ENCODE data around the gene C16orf74. TPM values are rescaled to one million over a fixed set of nuclear protein-coding genes. Genes with fewer than 3 reads are reported as not detected.

Gene C16orf74
- total and polyA plus RNA-seq, 12 donors, result 0.16 to 3.2 (median 0.46) TPM; not detected in 1

DNA sequence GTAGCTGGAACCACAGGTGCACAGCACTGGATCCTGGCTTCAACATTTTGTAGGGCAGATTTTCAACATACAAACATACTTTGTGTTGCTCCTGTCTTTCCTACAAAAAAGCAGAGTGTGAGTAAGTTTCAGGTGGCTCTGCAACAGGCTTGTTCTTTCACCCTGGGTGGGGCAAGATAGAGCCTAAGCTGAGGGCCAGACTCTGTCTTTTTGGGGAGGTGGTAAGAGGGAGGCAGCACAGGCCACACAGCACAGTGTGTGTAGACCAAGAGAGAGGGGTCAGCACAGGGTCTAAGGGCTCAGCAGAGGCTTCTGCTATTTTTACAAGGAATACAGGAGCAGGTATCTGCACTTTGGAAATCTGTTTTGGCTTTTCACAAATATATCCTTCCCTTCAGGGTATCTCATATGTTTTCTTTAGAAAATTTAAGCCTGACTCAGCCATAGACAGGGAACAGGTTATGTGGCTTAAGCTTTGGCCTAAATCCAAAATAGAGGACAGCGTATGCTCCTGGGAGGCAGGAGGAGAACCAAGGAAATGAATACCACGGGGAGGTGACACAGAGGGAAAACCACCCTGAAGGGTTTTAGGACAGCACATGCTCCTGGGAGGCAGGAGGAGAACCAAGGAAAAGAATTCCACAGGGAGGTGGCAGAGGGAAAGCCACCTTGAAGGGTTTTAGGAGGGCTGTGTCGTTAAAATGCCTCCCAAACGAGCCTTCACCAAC, 26.9 kb upstream of the C16orf74 start:
- Histone ChIP-seq H3K9me3 (replicated peaks in 1 of 3) (no peaks in the 10 kb centered on the region), H3K4me1 (replicated peaks in 1 of 2) (no peaks in the 10 kb centered on the region), H3K27me3 (no peaks in the 10 kb centered on the region), H3K4me3 (no peak overlapping the region), H3K27ac (no peak overlapping the region), H3K36me3 (replicated peaks in 1 of 2) (peaks cover 0 to 25% of the 10 kb centered on the region in 2 donors)
- no peak for DNase-seq
- WGBS, 4 donors, result 70 to 86% (median 82%) methylated on average over 4 of the region's 4 CpGs
- intact Hi-C loops (cut with DNase I), result no loop called here
- TF ChIP-seq CTCF (IDR thresholded peaks at IDR 0.05) (no peak), POLR2A (IDR thresholded peaks at IDR 0.05) (no peak)

- 92 to 96% (median 94%) methylated on average over 7 to 8 of the region's 8 CpGs for WGBS, 4 donors
- no peaks in the 10 kb centered on the region for H3K27me3 ChIP-seq
- TF ChIP-seq CTCF (IDR thresholded peaks at IDR 0.05) (no peak), POLR2A (IDR thresholded peaks at IDR 0.05) (no peak)
- no peaks in the 10 kb centered on the region for H3K4me1 ChIP-seq (replicated peaks in 1 of 2)
- H3K9me3 ChIP-seq (replicated peaks in 1 of 3), result no peaks in the 10 kb centered on the region
- H3K36me3 ChIP-seq (replicated peaks in 1 of 2), result peaks cover 0 to 12% of the 10 kb centered on the region in 2 donors
- no peak for DNase-seq
- intact Hi-C loops (cut with DNase I), result no loop called here
- no peak overlapping the region for H3K4me3 ChIP-seq
- no peak overlapping the region for H3K27ac ChIP-seq
These were observed 23.9 kb upstream of the C16orf74 start for GRCh38 chr16:85774811-85775210.

DNA sequence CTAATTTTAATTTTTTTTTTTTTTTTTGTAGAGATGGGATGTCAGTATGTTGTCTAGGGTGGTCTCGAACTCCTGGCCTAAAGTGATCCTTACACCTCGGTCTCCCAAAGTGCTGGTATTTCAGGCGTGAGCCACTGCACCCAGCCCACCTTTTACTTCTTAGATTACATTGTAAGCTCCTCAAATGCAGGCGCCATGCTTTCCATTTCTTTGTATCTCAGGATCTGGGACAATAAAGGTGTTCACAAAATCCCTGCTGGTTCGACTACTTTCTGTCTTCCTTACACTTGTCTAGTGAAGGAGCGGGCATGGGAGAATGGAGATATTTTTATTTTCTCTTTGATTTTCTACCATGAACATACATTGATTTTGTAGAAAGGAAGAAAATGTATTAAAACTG, 23.2 kb upstream of the C16orf74 start:
- H3K27ac ChIP-seq, result no peak overlapping the region
- H3K4me1 ChIP-seq (replicated peaks in 1 of 2), result no peaks in the 10 kb centered on the region
- 77 to 81% (median 80%) methylated on average over 6 of the region's 6 CpGs for WGBS, 4 donors

DNA sequence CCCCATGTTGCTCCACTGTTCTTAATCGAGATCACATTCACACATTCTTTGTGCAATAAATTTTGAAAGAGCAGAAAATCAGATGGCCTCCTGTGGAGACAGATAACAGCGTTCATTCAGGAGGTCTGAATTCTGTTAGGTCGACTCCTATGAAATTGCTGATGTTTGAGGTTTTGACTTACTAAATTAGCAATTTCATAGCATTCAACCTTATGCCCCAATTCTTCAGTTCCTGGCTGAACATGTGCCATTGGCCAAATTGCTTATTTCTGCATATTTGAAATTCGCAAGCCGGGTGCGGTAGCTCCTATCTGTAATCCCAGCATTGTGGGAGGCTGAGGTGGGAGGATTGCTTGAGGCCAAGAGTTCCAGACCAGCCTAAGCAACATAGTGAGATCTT, 22.1 kb upstream of the C16orf74 start:
- no peaks in the 10 kb centered on the region for H3K36me3 ChIP-seq (replicated peaks in 1 of 2)

More for the DNA sequence above, 23.2 kb upstream of the C16orf74 start:
- DNase-seq, result no peak
- no peaks in the 10 kb centered on the region for H3K27me3 ChIP-seq
- H3K4me3 ChIP-seq, result no peak overlapping the region
- H3K36me3 ChIP-seq (replicated peaks in 1 of 2), result peaks cover 0 to 5% of the 10 kb centered on the region in 2 donors
- TF ChIP-seq CTCF (IDR thresholded peaks at IDR 0.05) (no peak), POLR2A (IDR thresholded peaks at IDR 0.05) (no peak)
- no peaks in the 10 kb centered on the region for H3K9me3 ChIP-seq (replicated peaks in 1 of 3)
- intact Hi-C loops (cut with DNase I), result no loop called here

More for the DNA sequence above, 22.1 kb upstream of the C16orf74 start:
- intact Hi-C loops (cut with DNase I), result no loop called here
- no peak overlapping the region for H3K27ac ChIP-seq
- no peak for DNase-seq
- WGBS, 4 donors, result 94 to 98% (median 94%) methylated on average over 6 of the region's 6 CpGs
- no peaks in the 10 kb centered on the region for H3K27me3 ChIP-seq
- H3K4me3 ChIP-seq, result no peak overlapping the region
- no peaks in the 10 kb centered on the region for H3K4me1 ChIP-seq (replicated peaks in 1 of 2)
- H3K9me3 ChIP-seq (replicated peaks in 1 of 3), result no peaks in the 10 kb centered on the region
- TF ChIP-seq POLR2A (IDR thresholded peaks at IDR 0.05), result no peak
- TF ChIP-seq CTCF (IDR thresholded peaks at IDR 0.05), result no peak
